ENCODE measurements around the gene TMEM63C.

GRCh38 chr14:77217551-77217950 is 36.0 kb downstream of the TMEM63C start:
- TF ChIP-seq, protein P1, sequence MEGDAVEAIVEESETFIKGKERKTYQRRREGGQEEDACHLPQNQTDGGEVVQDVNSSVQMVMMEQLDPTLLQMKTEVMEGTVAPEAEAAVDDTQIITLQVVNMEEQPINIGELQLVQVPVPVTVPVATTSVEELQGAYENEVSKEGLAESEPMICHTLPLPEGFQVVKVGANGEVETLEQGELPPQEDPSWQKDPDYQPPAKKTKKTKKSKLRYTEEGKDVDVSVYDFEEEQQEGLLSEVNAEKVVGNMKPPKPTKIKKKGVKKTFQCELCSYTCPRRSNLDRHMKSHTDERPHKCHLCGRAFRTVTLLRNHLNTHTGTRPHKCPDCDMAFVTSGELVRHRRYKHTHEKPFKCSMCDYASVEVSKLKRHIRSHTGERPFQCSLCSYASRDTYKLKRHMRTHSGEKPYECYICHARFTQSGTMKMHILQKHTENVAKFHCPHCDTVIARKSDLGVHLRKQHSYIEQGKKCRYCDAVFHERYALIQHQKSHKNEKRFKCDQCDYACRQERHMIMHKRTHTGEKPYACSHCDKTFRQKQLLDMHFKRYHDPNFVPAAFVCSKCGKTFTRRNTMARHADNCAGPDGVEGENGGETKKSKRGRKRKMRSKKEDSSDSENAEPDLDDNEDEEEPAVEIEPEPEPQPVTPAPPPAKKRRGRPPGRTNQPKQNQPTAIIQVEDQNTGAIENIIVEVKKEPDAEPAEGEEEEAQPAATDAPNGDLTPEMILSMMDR (IDR thresholded peaks at IDR 0.05), result no peak
- no peak for TF ChIP-seq POLR2A (IDR thresholded peaks at IDR 0.05)

Measured in thyroid gland (tissue), 4 donors.